Mucosa of gallbladder (tissue), 1 donor: ENCODE measurements around the gene TIMP2. TPM values are rescaled to one million over a fixed set of nuclear protein-coding genes. Genes with fewer than 3 reads are reported as not detected.
"Not testable (repeated sequence)": the region's sequence is repeated elsewhere in the genome, so short reads cannot be mapped to it uniquely, and the experiment has no call there.

Experiments
- DNase-seq: peaks from one replicate; pipeline ENCODE4 v3.0.0-alpha.2; 2020; ENCODE audit warnings: low spot score
- total RNA-seq: library from RNA; stranded (reverse); gene quantifications from one replicate; pipeline ENCODE4 v1.2.1, GENCODE V29; 2021
- donor health status: DM: no; HTN: no; CAD: no.

Gene TIMP2
- total RNA-seq, 1 donor from 2014 or later = 377 TPM

DNA sequence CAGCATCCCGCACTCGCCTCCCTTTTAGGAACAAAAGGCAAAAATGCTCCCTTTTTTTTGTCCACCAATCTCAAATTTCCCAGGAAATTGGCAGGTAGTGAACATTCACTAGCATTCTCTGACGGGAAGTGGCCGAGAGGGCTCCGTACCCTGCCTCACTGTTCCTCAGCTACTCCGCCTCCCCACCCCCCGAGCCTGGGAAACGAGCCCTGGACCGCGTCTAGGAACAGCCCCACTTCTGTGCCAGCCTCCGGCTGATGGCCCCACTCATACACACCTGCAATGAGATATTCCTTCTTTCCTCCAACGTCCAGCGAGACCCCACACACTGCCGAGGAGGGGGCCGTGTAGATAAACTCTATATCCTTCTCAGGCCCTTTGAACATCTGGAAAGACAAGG is 54.6 kb downstream of the TIMP2 start:
- no peak for DNase-seq

DNA sequence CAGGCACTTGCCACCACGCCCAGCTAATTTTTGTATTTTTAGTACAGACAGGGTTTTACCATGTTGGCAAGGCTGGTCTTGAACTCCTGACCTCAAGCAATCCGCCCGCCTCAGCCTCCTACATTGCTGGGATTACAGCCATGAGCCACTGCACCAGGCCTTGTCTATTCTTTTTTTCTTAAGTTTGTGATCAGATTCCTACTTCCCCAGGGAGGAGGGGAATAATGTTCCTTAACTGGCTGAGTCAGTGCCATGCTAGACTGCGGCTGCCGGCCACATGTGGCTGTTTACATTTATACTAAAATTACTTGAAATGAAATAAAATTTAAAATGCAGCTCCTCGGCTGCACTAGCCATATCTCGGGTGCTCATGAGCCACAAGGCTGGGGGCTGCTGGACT is 56.8 kb downstream of the TIMP2 start:
- DNase-seq = no peak

DNA sequence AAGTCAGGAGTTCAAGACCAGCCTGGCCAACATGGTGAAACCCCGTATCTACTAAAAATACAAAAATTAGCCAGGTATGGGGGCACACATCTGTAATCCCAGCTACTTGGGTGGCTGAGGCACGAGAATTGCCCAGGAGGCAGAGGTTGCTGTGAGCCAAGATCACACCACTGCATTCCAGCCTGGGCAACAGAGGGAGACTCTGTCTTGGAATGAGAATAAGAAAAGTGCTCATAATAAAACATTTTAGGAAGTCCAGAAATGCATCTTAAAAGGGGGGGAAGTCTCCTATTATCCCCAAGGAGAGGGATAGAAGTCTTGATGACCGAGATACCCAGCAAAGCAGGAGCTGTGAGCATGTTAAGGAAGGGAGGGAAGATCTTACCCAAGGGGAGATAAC is 58.1 kb downstream of the TIMP2 start:
- not testable (repeated sequence) for DNase-seq

DNA sequence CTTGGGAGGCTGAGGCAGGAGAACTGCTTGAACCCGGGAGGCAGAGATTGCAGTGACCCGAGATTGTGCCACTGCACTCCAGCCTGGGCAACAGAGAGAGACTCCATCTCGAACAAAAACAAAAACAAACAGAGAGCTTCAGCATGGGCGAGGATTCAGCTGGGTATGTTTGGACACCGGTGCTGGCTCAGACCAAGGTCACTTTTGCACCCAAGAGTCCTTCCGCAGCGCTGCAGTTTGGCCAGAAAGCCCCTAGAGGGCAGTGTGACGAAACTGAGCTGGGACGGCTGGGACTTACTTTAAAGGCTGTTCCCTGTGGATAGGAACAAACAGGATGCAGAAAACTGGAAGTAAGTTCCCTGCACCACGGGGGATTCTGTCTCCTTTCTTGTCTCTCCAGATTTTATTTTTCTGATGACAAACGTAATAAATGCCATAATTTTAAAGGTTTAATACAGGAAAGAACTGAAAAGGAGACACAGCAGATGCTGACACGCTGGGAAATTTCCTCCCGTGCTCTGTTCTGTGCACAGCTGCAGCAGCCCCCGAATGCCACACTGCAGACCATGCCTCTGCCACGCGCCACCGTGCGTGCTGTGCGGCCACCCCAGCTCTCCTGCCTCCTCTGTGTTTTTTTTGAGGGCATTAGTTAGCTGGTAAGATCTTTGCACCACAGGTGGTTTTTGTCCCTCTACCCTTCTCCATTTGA is 59.4 kb downstream of the TIMP2 start:
- DNase-seq = peak; percentile 83

DNA sequence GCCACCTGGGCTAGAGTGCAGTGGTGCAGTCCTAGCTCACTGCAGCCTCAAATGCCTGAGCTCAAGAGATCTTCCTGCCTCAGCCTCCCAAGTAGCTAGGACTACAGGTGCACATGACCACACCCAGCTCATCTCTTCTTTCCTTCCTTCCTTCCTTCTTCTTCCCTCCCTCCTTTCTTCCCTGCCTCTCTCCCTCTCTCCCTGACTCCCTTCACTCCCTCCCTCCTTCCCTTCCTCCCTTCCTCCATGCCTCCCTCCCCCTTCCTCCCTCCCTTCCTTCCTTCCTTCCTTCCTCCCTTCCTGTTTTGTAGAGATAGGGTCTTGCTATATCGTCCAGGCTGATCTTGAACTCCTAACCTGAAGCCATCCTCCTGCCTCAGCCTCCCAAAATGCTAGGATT is 61.1 kb downstream of the TIMP2 start:
- DNase-seq = no peak

DNA sequence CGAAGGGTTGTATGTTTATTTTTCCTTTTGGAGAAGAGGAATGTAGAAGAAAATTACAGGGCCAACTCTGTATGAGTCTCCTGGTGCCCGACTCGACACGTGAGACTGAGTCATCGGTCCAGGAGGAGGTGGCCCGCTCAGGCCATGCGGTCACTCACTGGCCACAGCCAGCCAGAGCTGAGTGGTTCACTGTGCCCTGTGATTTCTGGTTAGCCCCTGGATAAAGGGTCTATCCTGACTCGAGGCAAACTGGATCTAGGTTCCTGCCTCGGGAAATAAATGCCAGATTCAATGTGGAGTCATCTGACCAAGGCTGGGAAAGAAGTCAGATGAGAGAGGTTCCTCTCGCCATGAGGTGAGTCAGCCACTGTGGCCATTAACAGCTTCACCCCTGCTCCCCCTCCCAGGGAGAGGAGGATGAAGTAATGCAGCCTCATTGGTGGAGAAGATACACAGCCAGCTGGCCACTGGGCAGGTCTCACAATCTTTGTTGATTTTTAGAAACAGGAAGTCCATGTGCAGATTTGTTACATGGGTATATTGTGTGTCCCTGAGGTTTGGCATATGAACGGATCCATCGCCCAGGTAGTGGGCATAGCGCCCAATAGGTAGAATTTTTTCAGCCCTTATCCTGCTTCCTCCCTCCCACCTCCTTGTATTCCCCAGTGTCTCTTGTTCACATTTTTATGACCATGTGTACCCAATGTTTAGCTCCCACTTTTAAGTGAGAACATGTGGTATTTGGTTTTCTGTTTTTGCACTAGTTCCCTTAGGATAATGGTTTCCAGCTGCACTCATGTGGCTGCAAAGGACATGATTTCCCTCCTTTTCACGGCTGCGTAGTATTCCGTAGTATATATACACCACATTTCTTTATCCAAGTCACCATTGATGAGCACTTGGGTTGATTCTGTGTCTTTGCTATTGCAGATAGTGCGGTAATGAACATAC is 62.8 kb downstream of the TIMP2 start:
- DNase-seq = peak; percentile 90

DNA sequence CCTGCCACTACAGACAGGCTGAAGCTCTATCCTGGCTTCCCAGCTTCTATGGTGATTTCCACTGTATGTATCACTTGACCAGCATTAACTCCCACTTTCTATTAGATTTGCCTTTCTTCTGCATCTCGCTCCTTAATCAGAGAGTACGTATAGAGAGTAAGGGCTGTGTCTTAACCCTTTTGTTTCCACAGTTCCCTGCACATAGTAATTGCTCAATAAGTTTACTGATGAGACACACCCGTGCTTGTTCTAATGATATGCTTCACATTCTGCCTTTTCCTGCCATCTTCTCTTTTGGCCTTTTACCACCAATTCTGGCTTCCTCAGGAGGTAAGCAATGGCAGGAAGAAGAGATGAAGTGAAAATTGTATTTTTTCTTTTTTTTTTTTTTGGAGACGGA is 64.0 kb downstream of the TIMP2 start:
- no peak for DNase-seq

DNA sequence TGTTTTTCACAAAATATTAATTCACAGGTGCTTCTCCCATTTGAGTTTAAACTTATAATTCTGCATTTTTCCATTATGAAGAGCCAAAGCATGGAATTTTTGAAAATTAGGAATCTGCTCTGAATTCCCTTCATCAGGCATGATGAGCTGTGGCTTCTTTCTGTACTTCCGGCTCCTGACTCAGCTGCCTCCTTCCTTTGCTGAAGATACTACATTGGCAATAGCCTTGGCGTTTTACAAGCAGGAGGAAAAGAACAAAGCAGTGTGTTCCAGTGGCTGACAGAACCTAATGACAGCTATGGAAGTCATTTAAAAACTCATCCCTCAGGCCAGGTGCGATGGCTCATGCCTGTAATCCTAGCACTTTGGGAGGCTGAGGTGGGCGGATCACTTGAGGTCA is 66.1 kb downstream of the TIMP2 start:
- DNase-seq = no peak

DNA sequence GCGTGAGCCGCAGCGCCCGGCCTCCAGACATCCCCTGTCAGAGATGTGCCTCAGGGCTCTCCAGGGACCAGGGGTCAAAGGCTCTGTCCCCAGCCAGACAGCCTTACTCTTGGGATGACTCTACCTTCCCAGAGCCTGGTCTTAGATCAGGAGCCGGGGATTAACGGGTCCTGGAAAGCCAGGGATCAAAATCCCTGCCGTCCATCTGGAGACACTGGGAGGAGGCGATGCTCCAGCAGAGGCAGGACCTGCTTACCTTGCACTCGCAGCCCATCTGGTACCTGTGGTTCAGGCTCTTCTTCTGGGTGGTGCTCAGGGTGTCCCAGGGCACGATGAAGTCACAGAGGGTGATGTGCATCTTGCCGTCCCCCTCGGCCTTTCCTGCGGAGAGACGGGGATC is 67.9 kb downstream of the TIMP2 start:
- DNase-seq = no peak

DNA sequence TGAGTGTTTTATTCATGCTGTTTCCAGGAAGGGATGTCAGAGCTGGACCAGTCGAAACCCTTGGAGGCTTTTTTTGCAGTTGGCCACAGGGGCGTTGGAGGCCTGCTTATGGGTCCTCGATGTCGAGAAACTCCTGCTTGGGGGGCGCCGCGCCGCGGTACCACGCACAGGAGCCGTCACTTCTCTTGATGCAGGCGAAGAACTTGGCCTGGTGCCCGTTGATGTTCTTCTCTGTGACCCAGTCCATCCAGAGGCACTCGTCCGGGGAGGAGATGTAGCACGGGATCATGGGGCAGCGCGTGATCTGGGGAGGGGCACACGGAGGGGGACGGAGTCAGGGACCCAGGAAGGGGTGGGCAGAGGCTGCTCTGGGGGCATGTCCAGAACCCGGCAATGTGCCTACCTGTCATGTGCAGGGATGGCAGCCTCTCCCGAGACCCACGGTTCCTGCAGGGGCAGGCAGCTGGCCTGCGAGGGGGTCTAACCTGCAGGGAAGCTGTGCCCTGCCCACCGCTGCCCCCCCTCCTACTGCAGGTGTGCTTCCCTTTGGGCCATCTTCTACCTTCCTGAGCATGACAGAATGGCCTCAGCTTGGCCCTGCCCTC is 69.5 kb downstream of the TIMP2 start:
- DNase-seq = no peak

DNA sequence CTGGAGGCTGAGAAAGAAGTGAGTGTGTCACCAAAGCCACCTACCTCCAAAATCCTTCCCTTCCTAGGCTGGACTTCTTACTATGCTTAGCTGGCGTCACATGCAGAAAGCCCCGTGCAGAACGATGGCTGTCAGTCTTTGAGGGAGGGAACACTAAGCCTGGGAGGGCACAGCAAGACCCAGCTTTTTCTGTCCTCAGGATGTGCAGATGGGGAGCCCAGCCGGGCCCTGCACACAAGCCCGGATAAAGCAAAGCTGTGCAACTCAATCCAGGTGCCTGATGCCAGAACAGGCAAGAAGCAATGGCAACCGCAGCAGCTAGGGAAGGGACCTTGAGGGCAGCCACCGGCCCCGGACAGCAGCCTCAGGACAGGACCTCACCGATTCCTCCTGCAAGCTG is 70.7 kb downstream of the TIMP2 start:
- DNase-seq = no peak

DNA sequence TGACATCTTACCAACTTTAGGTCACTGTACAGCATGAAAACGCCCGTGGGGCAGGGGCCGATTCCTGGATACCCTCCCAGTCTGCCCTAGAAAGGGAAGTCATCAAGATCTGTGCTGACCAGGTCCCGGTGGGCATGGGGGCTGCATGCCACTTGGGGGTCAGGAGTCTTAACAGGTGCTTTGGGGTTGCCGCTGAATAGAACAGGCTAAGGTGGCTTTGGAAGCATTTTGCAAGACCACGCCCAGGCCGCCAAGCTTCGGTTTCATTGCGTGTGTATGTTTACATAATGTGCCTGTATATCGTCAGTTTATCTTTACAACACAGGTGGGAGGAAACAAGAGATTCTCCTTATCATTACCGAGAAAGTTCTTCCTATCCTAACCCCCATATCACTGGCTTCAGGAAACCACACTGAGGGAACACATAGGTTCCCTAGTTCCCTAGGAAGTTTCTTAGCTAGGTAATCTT is 71.2 kb downstream of the TIMP2 start:
- DNase-seq = no peak

DNA sequence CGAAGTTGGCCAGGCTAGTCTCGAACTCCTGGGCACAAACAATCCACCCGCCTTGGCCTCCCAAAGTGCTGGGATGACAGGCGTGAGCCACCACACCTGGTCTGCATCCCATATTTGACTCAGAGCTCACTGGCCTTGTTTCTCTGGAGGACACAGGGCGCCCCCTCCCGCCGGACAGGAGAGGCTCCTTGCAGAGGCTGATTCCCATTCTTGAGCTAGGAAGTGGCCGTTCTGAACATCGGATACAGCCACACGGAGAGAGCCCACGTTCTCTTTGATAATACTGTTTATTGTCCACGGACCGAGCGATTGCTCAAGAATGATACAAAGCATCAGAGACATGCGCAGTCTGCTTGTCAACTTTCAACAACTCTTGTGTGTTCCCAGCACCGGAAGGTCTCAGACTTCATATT is 72.5 kb downstream of the TIMP2 start:
- DNase-seq = no peak

DNA sequence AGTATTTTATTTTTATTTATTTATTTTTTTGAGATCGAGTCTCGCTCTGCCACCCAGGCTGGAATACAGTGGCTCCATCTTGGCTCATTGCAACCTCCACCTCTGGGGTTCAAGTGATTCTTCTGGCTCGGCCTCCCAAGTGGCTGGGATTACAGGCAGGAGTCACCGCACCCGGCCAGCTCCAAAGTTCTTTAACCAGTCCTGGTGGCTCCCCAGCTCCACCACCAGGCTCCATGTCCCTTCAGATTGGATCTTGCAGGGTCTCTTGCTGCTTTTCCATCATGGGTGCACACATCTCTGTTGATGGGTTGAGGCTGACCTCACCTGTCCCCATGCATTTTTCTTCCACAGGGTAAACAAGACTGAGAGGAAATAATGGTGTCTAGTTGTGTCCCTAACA is 76.2 kb downstream of the TIMP2 start:
- DNase-seq = no peak

DNA sequence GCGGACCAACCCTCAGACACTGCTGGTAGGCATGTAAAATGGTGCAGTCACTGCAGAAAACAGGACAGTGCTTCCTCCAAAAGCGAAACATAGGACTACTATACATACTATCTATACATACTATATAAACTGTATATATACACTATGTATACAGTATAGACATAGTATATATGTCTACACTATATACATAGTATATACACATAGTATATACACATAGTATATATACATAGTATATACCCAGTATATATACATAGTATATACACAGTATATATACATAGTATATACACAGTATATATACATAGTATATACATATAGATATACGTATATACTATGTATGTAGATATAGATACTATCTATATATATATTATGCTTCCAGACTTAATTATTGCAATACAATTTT is 78.1 kb downstream of the TIMP2 start:
- DNase-seq = no peak

DNA sequence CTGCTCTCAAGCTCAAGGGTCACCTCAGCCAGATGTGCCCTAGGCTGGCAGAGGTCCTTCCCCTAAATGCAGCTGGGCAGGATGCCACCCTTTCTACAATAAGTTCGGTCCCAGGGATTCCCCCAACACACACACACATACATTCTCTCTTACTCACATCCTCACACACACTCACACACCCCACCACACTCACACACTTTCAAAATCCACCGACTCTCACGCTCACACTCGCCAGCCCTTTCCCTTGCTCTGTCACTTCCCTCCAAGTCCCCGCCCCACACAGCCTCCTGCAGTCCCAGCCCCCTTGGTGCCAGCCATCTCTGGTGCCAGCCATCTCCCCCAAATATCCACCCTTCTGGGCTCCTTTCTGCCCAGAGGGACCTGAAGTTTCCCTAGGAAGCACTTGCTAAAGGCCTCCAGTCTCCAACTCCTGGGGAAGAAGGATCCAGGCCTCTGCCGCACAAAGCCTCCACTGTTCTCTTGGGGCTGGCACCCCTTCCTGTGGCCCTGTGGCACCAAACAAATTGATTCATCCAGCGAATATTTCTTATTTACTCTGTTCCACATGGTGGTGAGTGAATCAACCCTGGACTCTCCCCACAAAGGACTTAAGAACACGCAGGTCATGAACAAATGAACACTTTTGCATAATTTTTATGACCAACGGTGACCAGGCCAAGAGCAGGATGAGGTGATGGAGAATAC is 80.7 kb downstream of the TIMP2 start:
- DNase-seq = no peak

DNA sequence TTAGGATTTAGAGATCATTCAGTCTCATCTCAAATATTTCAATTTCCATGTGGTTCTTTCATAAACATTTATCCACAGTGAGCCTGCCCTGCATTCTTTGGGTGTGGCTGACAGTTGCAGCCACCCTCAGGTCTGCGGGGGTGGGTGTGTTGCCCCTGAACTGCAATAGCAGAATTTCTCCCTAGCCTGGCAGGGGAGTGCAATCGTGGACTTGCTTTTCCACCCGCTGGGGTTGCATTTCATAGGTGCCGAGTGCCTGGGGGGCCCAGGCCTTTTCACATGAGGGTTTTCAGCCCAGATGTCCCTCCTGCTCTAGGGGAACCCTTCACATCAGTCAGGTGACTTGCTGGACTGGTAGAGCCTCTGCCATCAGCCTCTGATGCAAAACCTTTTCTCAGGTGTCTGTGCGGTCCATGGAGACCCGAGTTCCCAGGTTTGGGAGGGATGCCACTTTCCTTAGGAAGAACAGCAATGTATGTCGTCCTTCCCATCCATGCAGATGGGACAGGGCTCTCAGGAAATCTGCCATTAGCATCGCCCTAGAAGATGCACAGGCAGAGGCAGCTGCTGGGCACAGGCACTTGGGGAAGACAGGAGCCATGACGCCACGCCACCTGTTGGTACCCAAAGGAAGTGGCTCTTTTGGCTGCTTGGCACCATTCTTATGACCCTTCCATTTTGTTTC is 82.2 kb downstream of the TIMP2 start:
- peak; percentile 37 for DNase-seq

DNA sequence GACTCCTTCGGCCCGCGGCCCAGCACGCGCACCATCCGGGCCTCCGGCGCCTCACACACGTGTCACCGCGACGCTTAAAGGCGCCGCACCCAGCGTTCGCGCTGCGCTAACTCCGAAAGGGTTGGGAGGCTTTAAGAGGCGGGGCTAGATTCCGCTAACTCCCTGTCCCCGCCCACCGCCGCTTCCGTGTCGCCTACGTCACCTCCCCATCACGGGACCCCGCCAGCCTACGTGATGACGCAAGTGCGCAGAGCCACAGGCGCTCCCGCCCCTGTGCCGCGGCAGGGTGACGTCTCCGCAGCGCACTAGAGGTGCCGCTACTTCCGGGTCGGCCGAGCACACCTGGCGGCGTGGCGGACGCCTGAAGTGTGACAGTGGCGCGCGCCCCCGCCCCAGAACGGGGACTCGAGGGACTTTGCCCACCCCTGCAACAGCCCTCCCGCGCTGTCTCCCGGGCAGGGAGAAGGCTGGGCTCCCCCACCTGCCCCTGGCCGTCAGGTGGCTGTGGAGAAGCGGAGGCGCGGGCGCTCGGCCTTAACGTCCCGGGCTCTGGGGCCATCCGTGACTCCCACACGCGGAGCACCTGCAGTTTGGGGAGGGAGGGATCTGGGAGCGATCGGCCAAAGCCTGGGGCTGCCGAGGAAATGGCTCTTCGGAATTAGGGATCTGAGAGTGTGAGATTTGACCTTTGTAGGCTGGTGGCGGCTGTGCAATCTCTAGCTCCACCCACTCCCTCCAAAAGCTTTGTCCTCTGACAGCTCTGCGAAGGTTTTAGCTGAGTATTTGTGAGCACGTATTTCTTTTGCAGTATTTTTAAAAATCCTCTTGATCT is 84.2 kb downstream of the TIMP2 start, which contains the start of gene USP36:
Gene USP36, minus strand, starts transcription at position 35 of the 832 bp plus-strand sequence. CDS start 4,451 bp downstream, outside the sequence.
- peak; percentile 100 for DNase-seq

DNA sequence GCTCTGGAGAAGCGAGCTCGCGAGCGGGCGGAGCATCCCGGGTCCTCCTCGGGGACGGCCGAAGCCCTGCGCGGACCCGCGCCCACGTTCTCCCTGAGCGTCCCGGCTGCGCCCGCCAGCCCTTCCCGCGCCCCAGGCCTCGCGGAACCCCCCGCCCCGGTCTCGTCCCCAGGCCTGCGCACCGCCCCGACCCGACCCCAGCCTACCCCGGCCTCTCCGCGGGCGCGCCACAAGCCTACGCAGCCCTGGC is 84.7 kb downstream of the TIMP2 start:
- DNase-seq = no peak

DNA sequence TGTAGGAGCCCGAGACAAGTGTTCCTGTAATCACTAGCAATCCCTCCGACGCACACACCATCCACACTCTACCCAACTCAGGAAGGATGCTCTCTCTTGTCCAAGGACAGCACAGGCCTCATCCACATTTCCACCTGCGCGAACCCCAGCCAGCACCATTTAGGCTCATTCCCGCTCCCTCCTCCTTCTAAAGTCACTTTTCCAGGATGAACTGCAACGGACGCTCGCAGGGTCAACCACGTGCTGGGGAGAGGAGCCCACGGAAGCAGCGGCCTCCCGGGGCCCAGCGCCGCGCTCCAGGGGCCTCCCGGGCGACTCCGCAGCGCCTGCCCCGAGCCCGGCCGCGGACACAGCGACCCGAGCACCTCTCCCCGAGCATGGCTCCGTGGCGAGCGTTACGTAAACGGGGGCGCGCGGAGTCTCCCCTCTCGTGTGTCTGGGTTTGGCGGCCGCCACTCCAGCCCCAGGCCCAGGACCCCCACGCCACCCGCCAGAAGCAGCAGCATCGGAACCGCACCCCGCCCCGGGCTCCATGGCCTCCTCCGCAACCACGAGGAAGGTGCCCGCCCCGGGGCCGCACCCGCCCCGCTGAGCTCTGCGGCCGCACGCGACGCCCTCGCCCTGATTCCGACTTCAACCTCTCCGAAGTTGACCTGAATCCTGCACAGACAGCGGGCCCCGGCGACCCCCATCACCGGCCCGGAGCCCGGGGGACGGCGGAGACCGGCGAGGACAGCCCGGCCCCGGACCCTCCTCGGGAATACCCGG is 85.2 kb downstream of the TIMP2 start:
- peak; percentile 29 for DNase-seq
